HEK293 (cell line): ENCODE data around the gene CMIP.

ENCODE experiments used
- CTCF ChIA-PET: fragments of 350-600 bp; formaldehyde crosslinking; extraction: SDS; loops from one replicate; lab custom pipeline; 2021; ENCODE audit warnings: antibody characterized with exemption; lab: Yijun Ruan, JAX
- POLR2A ChIA-PET: fragments of 300-600 bp; formaldehyde crosslinking; extraction: SDS; loops from one replicate; lab custom pipeline; 2020; ENCODE audit warnings: antibody characterized with exemption, inconsistent platforms; lab: Yijun Ruan, JAX
- H3K27ac ChIP-seq: fragments of 200-500 bp; sonication (Bioruptor generic); 2 replicates; pipeline ENCODE4 v1.5.1; 2014; ENCODE audit warnings: low read depth, low read length, control low read depth, inconsistent platforms; ENCODE audit errors: extremely low read depth
- H3K36me3 ChIP-seq, 2 experiments: fragments of 200-500 bp in 1 of 2; sonication (Bioruptor generic) in 1 of 2; 1 replicate in 1 of 2; 2 replicates in 1 of 2; pipeline ENCODE4 v1.5.1; 2014 to 2017; ENCODE audit warnings: inconsistent platforms in 2 of 2, low read length in 2 of 2; ENCODE audit not compliant: control insufficient read depth in 2 of 2, insufficient read depth in 1 of 2
- H3K4me1 ChIP-seq: fragments of 200-500 bp; sonication (Bioruptor generic); 2 replicates; pipeline ENCODE4 v1.5.1; 2014; ENCODE audit warnings: mild to moderate bottlenecking, low read length, inconsistent platforms; ENCODE audit not compliant: control insufficient read depth, insufficient read depth
- H3K4me3 ChIP-seq: 2 replicates; pipeline ENCODE4 v1.5.1; 2011; ENCODE audit warnings: low read depth, mild to moderate bottlenecking, control low read depth, low read length, moderate library complexity
- H3K9me3 ChIP-seq: fragments of 200-500 bp; sonication (Bioruptor generic); 2 replicates; pipeline ENCODE4 v1.5.1; 2014; ENCODE audit warnings: low read depth, low read length, inconsistent platforms; ENCODE audit not compliant: control insufficient read depth, insufficient read depth
- EGR2 ChIP-seq: fragments of 450-650 bp; formaldehyde crosslinking; IDR thresholded peaks from 2 replicates; pipeline ENCODE4 v1.5.1; 2016; ENCODE audit warnings: low read depth, missing biosample characterization, missing genetic modification characterization
- IKZF3 ChIP-seq: fragments of 450-650 bp; IDR thresholded peaks from 2 replicates; pipeline ENCODE4 v1.5.0; 2018; ENCODE audit warnings: missing biosample characterization, mild to moderate bottlenecking, missing genetic modification characterization, moderate library complexity
- KLF9 ChIP-seq: fragments of 450-650 bp; formaldehyde crosslinking; IDR thresholded peaks from 2 replicates; pipeline ENCODE4 v1.5.1; 2016; ENCODE audit warnings: missing biosample characterization, missing genetic modification characterization, low read depth
- ZBTB17 ChIP-seq: fragments of 450-650 bp; formaldehyde crosslinking; IDR thresholded peaks from 2 replicates; pipeline ENCODE4 v1.5.1; 2016; ENCODE audit warnings: missing biosample characterization, missing genetic modification characterization
- ZFHX2 ChIP-seq: fragments of 450-650 bp; formaldehyde crosslinking; conservative IDR thresholded peaks from 2 replicates; pipeline ENCODE4 v1.5.1; 2016; ENCODE audit warnings: missing biosample characterization, missing genetic modification characterization
- ZFP3 ChIP-seq: fragments of 450-650 bp; formaldehyde crosslinking; IDR thresholded peaks from 2 replicates; pipeline ENCODE4 v1.5.1; 2016; ENCODE audit warnings: low read depth, missing biosample characterization, missing genetic modification characterization
- ZNF132 ChIP-seq: fragments of 450-650 bp; formaldehyde crosslinking; IDR thresholded peaks from 2 replicates; pipeline ENCODE4 v1.5.1; 2017; ENCODE audit warnings: missing biosample characterization, missing genetic modification characterization, borderline replicate concordance
- ZNF155 ChIP-seq: fragments of 450-650 bp; formaldehyde crosslinking; IDR thresholded peaks from 2 replicates; pipeline ENCODE4 v1.5.1; 2016; ENCODE audit warnings: missing biosample characterization, missing genetic modification characterization
- ZNF2 ChIP-seq: fragments of 450-650 bp; formaldehyde crosslinking; IDR thresholded peaks from 2 replicates; pipeline ENCODE4 v1.5.1; 2016; ENCODE audit warnings: missing biosample characterization, missing genetic modification characterization
- ZNF37A ChIP-seq: fragments of 450-650 bp; IDR thresholded peaks from 2 replicates; pipeline ENCODE4 v1.5.1; 2018; ENCODE audit warnings: missing biosample characterization, missing genetic modification characterization
- ZNF830 ChIP-seq: fragments of 450-650 bp; IDR thresholded peaks from 2 replicates; pipeline ENCODE4 v1.5.0; 2018; ENCODE audit warnings: missing biosample characterization, missing genetic modification characterization, low read depth, mild to moderate bottlenecking, moderate library complexity
- ZSCAN30 ChIP-seq: fragments of 450-650 bp; IDR thresholded peaks from 2 replicates; pipeline ENCODE4 v1.5.1; 2018; ENCODE audit warnings: missing biosample characterization, mild to moderate bottlenecking, missing genetic modification characterization, moderate library complexity
- TF ChIP-seq, protein P1 (sequence below): fragments of 450-650 bp; formaldehyde crosslinking; IDR thresholded peaks from 2 replicates; pipeline ENCODE4 v1.5.1; 2016; ENCODE audit warnings: missing biosample characterization, missing genetic modification characterization
- TF ChIP-seq, protein P2 (sequence below): fragments of 450-650 bp; formaldehyde crosslinking; IDR thresholded peaks from 2 replicates; pipeline ENCODE4 v1.5.1; 2016; ENCODE audit warnings: missing biosample characterization, missing genetic modification characterization, borderline replicate concordance
- TF ChIP-seq, protein P3 (sequence below): fragments of 450-650 bp; formaldehyde crosslinking; IDR thresholded peaks from 2 replicates; pipeline ENCODE4 v1.5.1; 2016; ENCODE audit warnings: missing biosample characterization, missing genetic modification characterization
- TF ChIP-seq, protein P4 (sequence below): fragments of 450-650 bp; formaldehyde crosslinking; IDR thresholded peaks from 2 replicates; pipeline ENCODE4 v1.5.1; 2016; ENCODE audit warnings: missing biosample characterization, missing genetic modification characterization
- TF ChIP-seq, protein P5 (sequence below): fragments of 450-650 bp; formaldehyde crosslinking; IDR thresholded peaks from 2 replicates; pipeline ENCODE4 v1.5.1; 2016; ENCODE audit warnings: missing biosample characterization, missing genetic modification characterization, low read depth
- TF ChIP-seq, protein P6 (sequence below): fragments of 450-650 bp; formaldehyde crosslinking; IDR thresholded peaks from 2 replicates; pipeline ENCODE4 v1.5.1; 2016; ENCODE audit warnings: missing biosample characterization, missing genetic modification characterization

CMIP gene

DNA sequence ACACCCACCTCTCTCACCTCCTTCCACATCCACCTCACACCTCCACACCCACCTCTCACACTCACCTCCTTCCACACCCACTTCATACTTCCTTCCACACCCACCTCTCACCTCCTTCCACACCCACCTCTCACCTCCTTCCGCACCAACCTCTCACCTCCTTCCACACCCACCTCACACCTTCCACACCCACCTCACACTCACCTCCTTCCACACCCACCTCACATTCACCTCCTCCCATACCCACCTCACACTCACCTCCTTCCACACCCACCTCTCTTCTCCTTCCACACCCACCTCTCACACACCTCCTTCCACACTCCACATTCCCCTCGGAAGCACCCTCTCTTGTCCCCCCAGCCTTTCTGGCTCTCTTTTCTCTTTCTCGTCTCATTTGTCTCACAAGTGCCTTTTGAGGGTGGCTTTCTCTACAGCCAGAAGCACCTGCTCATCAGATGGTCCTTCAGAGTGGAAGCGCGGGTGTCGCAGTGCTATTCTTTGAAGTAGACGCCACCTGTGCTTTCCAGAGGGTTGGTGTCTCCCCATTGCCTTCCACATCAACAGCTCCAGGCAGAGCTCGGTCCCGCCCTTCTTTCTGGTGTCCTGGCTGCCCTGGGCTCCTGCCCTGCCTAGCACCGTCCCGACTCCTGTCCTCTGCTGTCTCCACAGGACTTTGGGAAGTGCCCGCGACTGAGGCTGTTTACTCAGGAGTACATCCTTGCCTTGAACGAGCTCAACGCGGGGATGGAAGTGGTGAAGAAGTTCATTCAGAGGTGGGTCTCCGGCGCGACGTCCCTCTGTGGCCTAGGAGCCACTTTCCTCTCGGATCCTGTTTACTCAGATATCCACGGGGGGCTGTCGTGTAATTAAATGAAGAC, 225.1 kb downstream of the CMIP start:
- Histone ChIP-seq H3K27ac (no peak overlapping the region), H3K4me3 (no peak overlapping the region), H3K36me3 (peaks cover 0 to 32% of the 10 kb centered on the region in 2 experiments; a peak in 1 of 3 replicates), H3K4me1 (no peaks in the 10 kb centered on the region), H3K9me3 (no peaks in the 10 kb centered on the region)
- CTCF ChIA-PET = no interaction called here
- POLR2A ChIA-PET = no interaction called here
- TF ChIP-seq, protein P1, sequence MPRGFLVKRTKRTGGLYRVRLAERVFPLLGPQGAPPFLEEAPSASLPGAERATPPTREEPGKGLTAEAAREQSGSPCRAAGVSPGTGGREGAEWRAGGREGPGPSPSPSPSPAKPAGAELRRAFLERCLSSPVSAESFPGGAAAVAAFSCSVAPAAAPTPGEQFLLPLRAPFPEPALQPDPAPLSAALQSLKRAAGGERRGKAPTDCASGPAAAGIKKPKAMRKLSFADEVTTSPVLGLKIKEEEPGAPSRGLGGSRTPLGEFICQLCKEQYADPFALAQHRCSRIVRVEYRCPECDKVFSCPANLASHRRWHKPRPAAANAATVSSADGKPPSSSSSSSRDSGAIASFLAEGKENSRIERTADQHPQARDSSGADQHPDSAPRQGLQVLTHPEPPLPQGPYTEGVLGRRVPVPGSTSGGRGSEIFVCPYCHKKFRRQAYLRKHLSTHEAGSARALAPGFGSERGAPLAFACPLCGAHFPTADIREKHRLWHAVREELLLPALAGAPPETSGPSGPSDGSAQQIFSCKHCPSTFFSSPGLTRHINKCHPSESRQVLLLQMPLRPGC (tag by site-specific recombination) = no peak
- TF ChIP-seq, protein P2, sequence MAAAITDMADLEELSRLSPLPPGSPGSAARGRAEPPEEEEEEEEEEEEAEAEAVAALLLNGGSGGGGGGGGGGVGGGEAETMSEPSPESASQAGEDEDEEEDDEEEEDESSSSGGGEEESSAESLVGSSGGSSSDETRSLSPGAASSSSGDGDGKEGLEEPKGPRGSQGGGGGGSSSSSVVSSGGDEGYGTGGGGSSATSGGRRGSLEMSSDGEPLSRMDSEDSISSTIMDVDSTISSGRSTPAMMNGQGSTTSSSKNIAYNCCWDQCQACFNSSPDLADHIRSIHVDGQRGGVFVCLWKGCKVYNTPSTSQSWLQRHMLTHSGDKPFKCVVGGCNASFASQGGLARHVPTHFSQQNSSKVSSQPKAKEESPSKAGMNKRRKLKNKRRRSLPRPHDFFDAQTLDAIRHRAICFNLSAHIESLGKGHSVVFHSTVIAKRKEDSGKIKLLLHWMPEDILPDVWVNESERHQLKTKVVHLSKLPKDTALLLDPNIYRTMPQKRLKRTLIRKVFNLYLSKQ (tag by site-specific recombination) = no peak
- TF ChIP-seq ZNF2 (tag by site-specific recombination) (no peak), ZNF155 (no peak), ZNF37A (tag by site-specific recombination) (no peak), ZNF830 (tag by site-specific recombination) (no peak), ZSCAN30 (tag by site-specific recombination) (no peak), ZNF132 (no peak), ZFHX2 (tag by site-specific recombination) (peak; percentile 65), ZBTB17 (tag by site-specific recombination) (no peak), EGR2 (tag by site-specific recombination) (peak; percentile 83), IKZF3 (tag by site-specific recombination) (no peak), KLF9 (peak; percentile 25; the same call in 1 of the 2 replicates), ZFP3 (tag by site-specific recombination) (no peak)
- TF ChIP-seq, protein P3, sequence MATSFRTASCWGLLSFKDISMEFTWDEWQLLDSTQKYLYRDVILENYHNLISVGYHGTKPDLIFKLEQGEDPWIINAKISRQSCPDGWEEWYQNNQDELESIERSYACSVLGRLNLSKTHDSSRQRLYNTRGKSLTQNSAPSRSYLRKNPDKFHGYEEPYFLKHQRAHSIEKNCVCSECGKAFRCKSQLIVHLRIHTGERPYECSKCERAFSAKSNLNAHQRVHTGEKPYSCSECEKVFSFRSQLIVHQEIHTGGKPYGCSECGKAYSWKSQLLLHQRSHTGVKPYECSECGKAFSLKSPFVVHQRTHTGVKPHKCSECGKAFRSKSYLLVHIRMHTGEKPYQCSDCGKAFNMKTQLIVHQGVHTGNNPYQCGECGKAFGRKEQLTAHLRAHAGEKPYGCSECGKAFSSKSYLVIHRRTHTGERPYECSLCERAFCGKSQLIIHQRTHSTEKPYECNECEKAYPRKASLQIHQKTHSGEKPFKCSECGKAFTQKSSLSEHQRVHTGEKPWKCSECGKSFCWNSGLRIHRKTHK (tag by site-specific recombination) = no peak
- TF ChIP-seq, protein P4, sequence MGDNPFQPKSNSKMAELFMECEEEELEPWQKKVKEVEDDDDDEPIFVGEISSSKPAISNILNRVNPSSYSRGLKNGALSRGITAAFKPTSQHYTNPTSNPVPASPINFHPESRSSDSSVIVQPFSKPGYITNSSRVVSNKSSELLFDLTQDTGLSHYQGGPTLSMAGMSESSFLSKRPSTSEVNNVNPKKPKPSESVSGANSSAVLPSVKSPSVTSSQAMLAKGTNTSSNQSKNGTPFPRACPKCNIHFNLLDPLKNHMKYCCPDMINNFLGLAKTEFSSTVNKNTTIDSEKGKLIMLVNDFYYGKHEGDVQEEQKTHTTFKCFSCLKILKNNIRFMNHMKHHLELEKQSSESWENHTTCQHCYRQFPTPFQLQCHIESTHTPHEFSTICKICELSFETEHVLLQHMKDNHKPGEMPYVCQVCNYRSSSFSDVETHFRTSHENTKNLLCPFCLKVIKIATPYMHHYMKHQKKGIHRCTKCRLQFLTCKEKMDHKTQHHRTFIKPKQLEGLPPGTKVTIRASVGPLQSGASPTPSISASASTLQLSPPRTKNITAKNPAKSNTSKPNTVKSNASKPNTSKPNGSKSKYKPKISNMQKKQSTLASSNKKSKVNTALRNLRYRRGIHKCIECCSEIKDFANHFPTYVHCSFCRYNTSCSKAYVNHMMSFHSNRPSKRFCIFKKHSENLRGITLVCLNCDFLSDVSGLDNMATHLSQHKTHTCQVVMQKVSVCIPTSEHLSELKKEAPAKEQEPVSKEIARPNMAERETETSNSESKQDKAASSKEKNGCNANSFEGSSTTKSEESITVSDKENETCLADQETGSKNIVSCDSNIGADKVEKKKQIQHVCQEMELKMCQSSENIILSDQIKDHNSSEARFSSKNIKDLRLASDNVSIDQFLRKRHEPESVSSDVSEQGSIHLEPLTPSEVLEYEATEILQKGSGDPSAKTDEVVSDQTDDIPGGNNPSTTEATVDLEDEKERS = no peak
- TF ChIP-seq, protein P5, sequence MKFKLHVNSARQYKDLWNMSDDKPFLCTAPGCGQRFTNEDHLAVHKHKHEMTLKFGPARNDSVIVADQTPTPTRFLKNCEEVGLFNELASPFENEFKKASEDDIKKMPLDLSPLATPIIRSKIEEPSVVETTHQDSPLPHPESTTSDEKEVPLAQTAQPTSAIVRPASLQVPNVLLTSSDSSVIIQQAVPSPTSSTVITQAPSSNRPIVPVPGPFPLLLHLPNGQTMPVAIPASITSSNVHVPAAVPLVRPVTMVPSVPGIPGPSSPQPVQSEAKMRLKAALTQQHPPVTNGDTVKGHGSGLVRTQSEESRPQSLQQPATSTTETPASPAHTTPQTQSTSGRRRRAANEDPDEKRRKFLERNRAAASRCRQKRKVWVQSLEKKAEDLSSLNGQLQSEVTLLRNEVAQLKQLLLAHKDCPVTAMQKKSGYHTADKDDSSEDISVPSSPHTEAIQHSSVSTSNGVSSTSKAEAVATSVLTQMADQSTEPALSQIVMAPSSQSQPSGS = no peak
- TF ChIP-seq, protein P6, sequence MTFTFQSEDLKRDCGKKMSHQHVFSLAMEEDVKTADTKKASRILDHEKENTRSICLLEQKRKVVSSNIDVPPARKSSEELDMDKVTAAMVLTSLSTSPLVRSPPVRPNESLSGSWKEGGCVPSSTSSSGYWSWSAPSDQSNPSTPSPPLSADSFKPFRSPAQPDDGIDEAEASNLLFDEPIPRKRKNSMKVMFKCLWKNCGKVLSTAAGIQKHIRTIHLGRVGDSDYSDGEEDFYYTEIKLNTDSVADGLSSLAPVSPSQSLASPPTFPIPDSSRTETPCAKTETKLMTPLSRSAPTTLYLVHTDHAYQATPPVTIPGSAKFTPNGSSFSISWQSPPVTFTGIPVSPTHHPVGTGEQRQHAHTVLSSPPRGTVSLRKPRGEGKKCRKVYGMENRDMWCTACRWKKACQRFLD = no peak
